HL-60 (cell line): ENCODE measurements around the gene RPH3AL.
A peak's percentile ranks its signal among the peaks of the same experiment; 100 is the strongest.
"Not testable (repeated sequence)": the region's sequence is repeated elsewhere in the genome, so short reads cannot be mapped to it uniquely, and the experiment has no call there.

Experiments used
- DNase-seq, 2 experiments: peaks; one replicate each; pipeline ENCODE4 v3.0.0-alpha.2; 2010 to 2020; ENCODE audit warnings: low read depth in 1 of 2, low spot score in 1 of 2
- H3K27ac ChIP-seq: fragments of 250-450 bp; sonication (Bioruptor Pico); replicated peaks from 2 replicates; pipeline ENCODE4 v1.5.1; 2020; ENCODE audit warnings: mild to moderate bottlenecking, moderate library complexity
- H3K27me3 ChIP-seq: fragments of 250-450 bp; sonication (Bioruptor Pico); 2 replicates; pipeline ENCODE4 v1.5.1; 2021; ENCODE audit warnings: mild to moderate bottlenecking, moderate library complexity; ENCODE audit not compliant: insufficient read depth, poor library complexity, severe bottlenecking
- H3K4me3 ChIP-seq: replicated peaks from 2 replicates; pipeline ENCODE4 v1.5.1; 2011; ENCODE audit warnings: mild to moderate bottlenecking, control low read depth, low read length; ENCODE audit not compliant: insufficient read depth
- GABPA ChIP-seq: IDR thresholded peaks from 2 replicates; pipeline ENCODE4 v1.6.1; 2012; ENCODE audit warnings: low read depth
- POLR2AphosphoS5 ChIP-seq: IDR thresholded peaks from 2 replicates; pipeline ENCODE4 v1.6.1; 2012; ENCODE audit warnings: low read depth
- SPI1 ChIP-seq: IDR thresholded peaks from 2 replicates; pipeline ENCODE4 v1.6.1; 2012; ENCODE audit warnings: low read depth, mild to moderate bottlenecking, borderline replicate concordance
- TF ChIP-seq, protein P1 (sequence below): IDR thresholded peaks from one replicate; pipeline ENCODE4 v1.5.1; 2011; ENCODE audit warnings: low read length, control low read depth, inconsistent platforms; ENCODE audit not compliant: insufficient read depth
- TF ChIP-seq, protein P2 (sequence below): IDR thresholded peaks from 2 replicates; pipeline ENCODE4 v1.6.1; 2012; ENCODE audit warnings: low read depth; ENCODE audit not compliant: insufficient replicate concordance

RPH3AL gene

DNA sequence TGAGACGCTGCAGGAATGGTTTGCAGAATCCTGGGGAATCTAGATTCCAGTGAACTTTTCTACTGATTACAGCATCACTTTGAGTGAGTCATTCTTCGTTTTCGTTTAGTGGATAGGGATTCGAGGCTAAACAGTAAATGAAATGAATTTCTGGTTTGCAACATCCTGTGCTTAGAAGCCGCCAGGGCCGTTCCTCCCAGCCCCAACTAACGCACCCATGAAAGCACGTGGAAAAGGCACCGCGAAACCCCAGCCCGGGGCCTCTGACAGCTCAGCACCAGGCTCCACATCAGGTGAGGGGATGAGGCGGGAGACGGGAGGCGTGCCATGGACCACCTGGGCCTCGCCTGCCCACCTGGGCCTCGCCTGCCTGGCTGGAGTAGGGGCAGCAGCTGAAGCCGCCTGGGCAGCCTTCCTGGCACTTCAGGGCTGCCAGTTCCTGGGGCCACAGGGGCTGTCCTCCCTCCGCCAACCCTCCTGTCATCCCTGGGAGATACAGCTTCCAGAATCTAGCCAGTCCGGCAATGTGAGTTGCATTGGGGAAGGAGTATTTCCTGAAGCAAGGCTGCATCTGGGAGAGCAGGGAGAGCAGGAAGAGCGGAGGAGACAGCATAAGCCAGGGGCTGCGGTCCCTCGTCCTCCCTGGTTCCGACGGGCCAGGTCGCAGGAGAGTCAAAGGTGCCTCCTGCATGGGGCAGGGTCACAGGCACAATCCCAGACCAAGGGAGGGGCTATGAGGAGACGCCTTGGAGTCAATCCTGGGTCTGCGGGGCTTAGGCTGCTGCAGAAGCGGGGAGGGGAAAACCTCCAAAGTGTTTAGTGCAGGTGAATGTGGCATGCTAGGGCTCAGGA is 78.4 kb downstream of the RPH3AL start:
- no peak overlapping the region for H3K4me3 ChIP-seq
- DNase-seq = no peak
- TF ChIP-seq SPI1 = no peak
- TF ChIP-seq, protein P1, sequence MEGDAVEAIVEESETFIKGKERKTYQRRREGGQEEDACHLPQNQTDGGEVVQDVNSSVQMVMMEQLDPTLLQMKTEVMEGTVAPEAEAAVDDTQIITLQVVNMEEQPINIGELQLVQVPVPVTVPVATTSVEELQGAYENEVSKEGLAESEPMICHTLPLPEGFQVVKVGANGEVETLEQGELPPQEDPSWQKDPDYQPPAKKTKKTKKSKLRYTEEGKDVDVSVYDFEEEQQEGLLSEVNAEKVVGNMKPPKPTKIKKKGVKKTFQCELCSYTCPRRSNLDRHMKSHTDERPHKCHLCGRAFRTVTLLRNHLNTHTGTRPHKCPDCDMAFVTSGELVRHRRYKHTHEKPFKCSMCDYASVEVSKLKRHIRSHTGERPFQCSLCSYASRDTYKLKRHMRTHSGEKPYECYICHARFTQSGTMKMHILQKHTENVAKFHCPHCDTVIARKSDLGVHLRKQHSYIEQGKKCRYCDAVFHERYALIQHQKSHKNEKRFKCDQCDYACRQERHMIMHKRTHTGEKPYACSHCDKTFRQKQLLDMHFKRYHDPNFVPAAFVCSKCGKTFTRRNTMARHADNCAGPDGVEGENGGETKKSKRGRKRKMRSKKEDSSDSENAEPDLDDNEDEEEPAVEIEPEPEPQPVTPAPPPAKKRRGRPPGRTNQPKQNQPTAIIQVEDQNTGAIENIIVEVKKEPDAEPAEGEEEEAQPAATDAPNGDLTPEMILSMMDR = no peak
- no peak for TF ChIP-seq POLR2AphosphoS5
- TF ChIP-seq, protein P2, sequence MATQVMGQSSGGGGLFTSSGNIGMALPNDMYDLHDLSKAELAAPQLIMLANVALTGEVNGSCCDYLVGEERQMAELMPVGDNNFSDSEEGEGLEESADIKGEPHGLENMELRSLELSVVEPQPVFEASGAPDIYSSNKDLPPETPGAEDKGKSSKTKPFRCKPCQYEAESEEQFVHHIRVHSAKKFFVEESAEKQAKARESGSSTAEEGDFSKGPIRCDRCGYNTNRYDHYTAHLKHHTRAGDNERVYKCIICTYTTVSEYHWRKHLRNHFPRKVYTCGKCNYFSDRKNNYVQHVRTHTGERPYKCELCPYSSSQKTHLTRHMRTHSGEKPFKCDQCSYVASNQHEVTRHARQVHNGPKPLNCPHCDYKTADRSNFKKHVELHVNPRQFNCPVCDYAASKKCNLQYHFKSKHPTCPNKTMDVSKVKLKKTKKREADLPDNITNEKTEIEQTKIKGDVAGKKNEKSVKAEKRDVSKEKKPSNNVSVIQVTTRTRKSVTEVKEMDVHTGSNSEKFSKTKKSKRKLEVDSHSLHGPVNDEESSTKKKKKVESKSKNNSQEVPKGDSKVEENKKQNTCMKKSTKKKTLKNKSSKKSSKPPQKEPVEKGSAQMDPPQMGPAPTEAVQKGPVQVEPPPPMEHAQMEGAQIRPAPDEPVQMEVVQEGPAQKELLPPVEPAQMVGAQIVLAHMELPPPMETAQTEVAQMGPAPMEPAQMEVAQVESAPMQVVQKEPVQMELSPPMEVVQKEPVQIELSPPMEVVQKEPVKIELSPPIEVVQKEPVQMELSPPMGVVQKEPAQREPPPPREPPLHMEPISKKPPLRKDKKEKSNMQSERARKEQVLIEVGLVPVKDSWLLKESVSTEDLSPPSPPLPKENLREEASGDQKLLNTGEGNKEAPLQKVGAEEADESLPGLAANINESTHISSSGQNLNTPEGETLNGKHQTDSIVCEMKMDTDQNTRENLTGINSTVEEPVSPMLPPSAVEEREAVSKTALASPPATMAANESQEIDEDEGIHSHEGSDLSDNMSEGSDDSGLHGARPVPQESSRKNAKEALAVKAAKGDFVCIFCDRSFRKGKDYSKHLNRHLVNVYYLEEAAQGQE = no peak
- TF ChIP-seq GABPA = no peak
- no peak overlapping the region for H3K27ac ChIP-seq
- H3K27me3 ChIP-seq = no peaks in the 10 kb centered on the region

DNA sequence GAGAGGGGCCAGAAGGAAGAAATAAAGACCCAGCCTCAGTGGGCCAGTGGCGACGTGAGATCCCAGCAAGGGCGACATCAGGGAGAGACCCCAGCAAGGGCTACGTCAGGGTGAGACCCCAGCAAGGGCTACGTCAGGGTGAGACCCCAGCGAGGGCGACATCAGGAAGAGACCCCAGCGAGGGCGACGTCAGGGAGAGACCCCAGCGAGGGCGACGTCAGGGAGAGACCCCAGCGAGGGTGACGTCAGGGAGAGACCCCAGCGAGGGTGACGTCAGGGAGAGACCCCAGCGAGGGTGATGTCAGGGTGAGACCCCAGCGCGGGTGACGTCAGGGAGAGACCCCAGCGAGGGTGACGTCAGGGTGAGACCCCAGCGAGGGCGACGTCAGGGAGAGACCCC is 79.8 kb downstream of the RPH3AL start:
- H3K4me3 ChIP-seq, DNase-seq, H3K27ac ChIP-seq, H3K27me3 ChIP-seq: not testable (repeated sequence)

DNA sequence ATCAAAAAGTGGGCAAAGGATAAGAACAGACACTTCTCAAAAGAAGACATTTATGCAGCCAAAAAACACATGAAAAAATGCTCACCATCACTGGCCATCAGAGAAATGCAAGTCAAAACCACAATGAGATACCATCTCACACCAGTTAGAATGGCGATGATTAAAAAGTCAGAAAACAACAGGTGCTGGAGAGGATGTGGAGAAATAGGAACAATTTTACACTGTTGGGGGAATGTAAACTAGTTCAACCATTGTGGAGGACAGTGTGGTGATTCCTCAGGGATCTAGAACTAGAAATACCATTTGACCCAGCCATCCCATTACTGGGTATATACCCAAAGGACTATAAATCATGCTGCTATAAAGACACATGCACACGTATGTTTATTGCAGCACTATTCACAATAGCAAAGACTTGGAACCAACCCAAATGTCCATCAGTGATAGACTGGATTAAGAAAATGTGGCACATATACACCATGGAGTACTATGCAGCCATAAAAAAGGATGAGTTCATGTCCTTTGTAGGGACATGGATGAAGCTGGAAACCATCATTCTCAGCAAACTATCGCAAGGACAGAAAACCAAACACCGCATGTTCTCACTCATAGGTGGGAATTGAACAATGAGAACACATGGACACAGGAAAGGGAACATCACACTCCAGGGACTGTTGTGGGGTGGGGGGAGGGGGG is 80.5 kb downstream of the RPH3AL start:
- not testable (repeated sequence) for H3K4me3 ChIP-seq, DNase-seq, H3K27me3 ChIP-seq, H3K27ac ChIP-seq

DNA sequence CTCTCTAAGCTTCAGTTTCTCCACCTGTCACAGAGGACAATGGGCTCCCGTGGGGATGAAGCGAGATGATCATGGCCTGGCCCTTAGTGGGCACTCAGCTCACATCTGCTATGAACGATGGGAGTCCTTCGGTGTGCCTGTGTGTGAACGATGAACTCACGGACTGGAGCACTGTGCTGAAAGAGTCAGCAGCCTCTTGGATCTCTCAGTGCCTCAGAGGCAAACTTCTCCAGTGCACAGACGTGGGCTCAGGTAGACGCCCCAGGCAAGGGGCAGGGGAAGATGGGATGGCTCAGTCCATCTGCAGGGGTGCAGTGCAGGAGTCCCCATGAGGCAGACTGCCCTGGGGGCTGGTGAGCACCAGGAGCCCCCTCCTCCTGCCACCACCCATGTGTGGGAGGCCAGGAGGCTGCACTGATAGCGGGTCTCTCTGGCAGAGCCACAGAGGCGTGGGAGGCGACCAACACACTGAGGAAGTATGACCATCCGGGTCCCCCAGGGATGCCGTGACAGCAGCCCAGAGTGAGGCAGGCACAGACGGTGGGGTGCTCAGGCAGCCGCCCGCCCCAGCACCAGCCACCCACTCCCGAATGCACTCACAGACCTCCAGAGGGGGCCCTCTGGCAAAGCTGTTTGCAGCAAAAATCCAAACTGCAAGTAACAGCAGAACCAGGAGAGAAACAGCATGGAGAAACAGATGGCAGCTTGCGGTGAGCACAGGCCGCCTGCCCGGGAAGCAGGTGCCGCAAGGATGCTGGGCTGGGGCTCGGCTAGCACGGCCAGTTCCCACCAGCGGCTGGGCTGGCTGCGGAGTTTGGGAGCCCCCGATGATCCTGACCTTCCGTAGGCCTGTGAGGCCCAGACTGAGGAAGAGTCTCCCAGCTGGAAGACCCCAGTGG is 82.7 kb downstream of the RPH3AL start:
- Histone ChIP-seq H3K27me3 (no peaks in the 10 kb centered on the region), H3K4me3 (no peak overlapping the region), H3K27ac (no peak overlapping the region)
- TF ChIP-seq GABPA (no peak), SPI1 (no peak), POLR2AphosphoS5 (no peak)
- TF ChIP-seq, protein P1 = no peak
- TF ChIP-seq, protein P2 = no peak
- DNase-seq = peak in 1 of 2 experiments; percentile 1
